CD4-positive, alpha-beta T cell (primary cell): Measurements from ENCODE around the gene CCS. TPM values are rescaled to one million over a fixed set of nuclear protein-coding genes. Genes with fewer than 3 reads are reported as not detected.
"Not testable (repeated sequence)": the region's sequence is repeated elsewhere in the genome, so short reads cannot be mapped to it uniquely, and the experiment has no call there.

ENCODE experiments used
- ATAC-seq: fragments of 200-7000 bp; cut with Tn5 transposase; one replicate; pipeline ENCODE4 v1.10.0; 2022; ENCODE audit warnings: mild to moderate bottlenecking; ENCODE audit not compliant: poor library complexity
- CTCF ChIA-PET: fragments of 350-600 bp; sonication (Branson Sonifier 250); formaldehyde crosslinking; loops from one replicate; lab custom pipeline; 2021; ENCODE audit warnings: antibody characterized with exemption, inconsistent platforms; lab: Charles Lee
- POLR2A ChIA-PET: fragments of 350-600 bp; sonication (Branson Sonifier 250); formaldehyde crosslinking; loops from one replicate; lab custom pipeline; 2021; ENCODE audit warnings: antibody characterized with exemption, inconsistent platforms; lab: Charles Lee
- DNase-seq, 14 experiments: peaks; one replicate each; pipeline ENCODE4 v3.0.0-alpha.2; 2013 to 2020; ENCODE audit warnings: mixed read lengths in 2 of 14
- H3K27ac ChIP-seq, 2 donors: one replicate each; pipeline versions ENCODE4 v1.5.1 to v1.7.0; 2013; ENCODE audit warnings: low read length in 2 of 2, low read depth in 1 of 2, mild to moderate bottlenecking in 1 of 2
- H3K27me3 ChIP-seq, 2 experiments: 1 replicate in 1 of 2; 2 replicates in 1 of 2; pipeline versions ENCODE4 v1.6.1 to v1.7.0; 2013; ENCODE audit warnings: low read length in 2 of 2, control low read depth in 1 of 2, mild to moderate bottlenecking in 1 of 2, moderate library complexity in 1 of 2; ENCODE audit not compliant: insufficient read depth in 2 of 2, control insufficient read depth in 1 of 2
- H3K36me3 ChIP-seq: one replicate; pipeline ENCODE4 v1.6.1; 2013; ENCODE audit warnings: low read length, control low read depth; ENCODE audit not compliant: insufficient read depth
- H3K4me1 ChIP-seq: one replicate; pipeline ENCODE4 v1.6.1; 2013; ENCODE audit warnings: low read length, control low read depth; ENCODE audit not compliant: insufficient read depth
- H3K4me3 ChIP-seq: one replicate; pipeline ENCODE4 v1.5.1; 2013; ENCODE audit warnings: mild to moderate bottlenecking, low read length, moderate library complexity
- H3K9me3 ChIP-seq, 2 experiments: 1 replicate in 1 of 2; 2 replicates in 1 of 2; pipeline versions ENCODE4 v1.6.1 to v1.7.0; 2013; ENCODE audit warnings: low read length in 2 of 2, mild to moderate bottlenecking in 2 of 2, control low read depth in 1 of 2, moderate library complexity in 1 of 2; ENCODE audit not compliant: control insufficient read depth in 1 of 2, insufficient read depth in 1 of 2
- H3K27ac Mint-ChIP-seq: one replicate; pipeline ENCODE4 v1.8.0; 2020; ENCODE audit warnings: mixed read lengths
- H3K27me3 Mint-ChIP-seq: one replicate; pipeline ENCODE4 v1.8.0; 2021; ENCODE audit warnings: mixed read lengths
- H3K36me3 Mint-ChIP-seq: one replicate; pipeline ENCODE4 v1.8.0; 2021; ENCODE audit warnings: low read depth, mixed read lengths
- H3K4me1 Mint-ChIP-seq: one replicate; pipeline ENCODE4 v1.8.0; 2021; ENCODE audit warnings: low read depth, mixed read lengths
- H3K4me3 Mint-ChIP-seq: one replicate; pipeline ENCODE4 v1.8.0; 2020; ENCODE audit warnings: mild to moderate bottlenecking, mixed read lengths
- H3K9me3 Mint-ChIP-seq: one replicate; pipeline ENCODE4 v1.8.0; 2020; ENCODE audit warnings: mixed read lengths
- CTCF ChIP-seq: fragments of 200-600 bp; IDR thresholded peaks from one replicate; pipeline ENCODE4 v1.8.0; 2022; ENCODE audit warnings: antibody characterized with exemption, mild to moderate bottlenecking
- intact Hi-C, 2 experiments: fragments of 100-400 bp; cut with DNase I in 1 of 2; cut with micrococcal nuclease in 1 of 2; formaldehyde crosslinking; loops; one replicate each; pipeline versions ENCODE4 v1.15.1 to v1.9.0; 2023 to 2025; cut with DNase I, micrococcal nuclease
- total RNA-seq, 174 experiments: library from RNA in 2 of 174; stranded (reverse) in 2 of 174; gene quantifications; one replicate each; pipeline ENCODE4 v1.2.3 and lab custom pipeline; 2021 to 2026

The CCS gene
- total RNA-seq, 2 experiments from 2014 or later = 25.4 to 26.3 TPM

- ChIA-PET POLR2A (interaction anchor here (2.4 kb wide), 1 partner anchor 97 kb away, joined by 11 read pairs; the partner anchor contains the start of gene RBM4B), CTCF (interaction anchor here (1.4 to 5.5 kb wide), 2 partner anchors 11 to 97 kb away, joined by 5 to 75 read pairs; partner anchors contain the start of genes CCDC87, CCS and RBM4B)
- ATAC-seq (no peak), DNase-seq (no peak)
- Histone ChIP-seq H3K4me1 (peaks cover 8% of the 10 kb centered on the region), H3K9me3 (peaks cover 5 to 7% of the 10 kb centered on the region in 2 experiments), H3K27ac (no peak overlapping the region), H3K27me3 (no peaks in the 10 kb centered on the region), H3K36me3 (no peaks in the 10 kb centered on the region), H3K4me3 (no peak overlapping the region)
- no peaks in the 10 kb centered on the region for H3K36me3 Mint-ChIP-seq
- H3K27me3 Mint-ChIP-seq = no peaks in the 10 kb centered on the region
- no peak for TF ChIP-seq CTCF
- peaks cover 8% of the 10 kb centered on the region for H3K4me1 Mint-ChIP-seq
- intact Hi-C loops = no loop called here
- H3K27ac Mint-ChIP-seq = no peak overlapping the region
- H3K4me3 Mint-ChIP-seq = no peak overlapping the region
- H3K9me3 Mint-ChIP-seq = peaks cover 7% of the 10 kb centered on the region
Measured at GRCh38 chr11:66581261-66581660, 11.7 kb upstream of the CCS start.

DNA sequence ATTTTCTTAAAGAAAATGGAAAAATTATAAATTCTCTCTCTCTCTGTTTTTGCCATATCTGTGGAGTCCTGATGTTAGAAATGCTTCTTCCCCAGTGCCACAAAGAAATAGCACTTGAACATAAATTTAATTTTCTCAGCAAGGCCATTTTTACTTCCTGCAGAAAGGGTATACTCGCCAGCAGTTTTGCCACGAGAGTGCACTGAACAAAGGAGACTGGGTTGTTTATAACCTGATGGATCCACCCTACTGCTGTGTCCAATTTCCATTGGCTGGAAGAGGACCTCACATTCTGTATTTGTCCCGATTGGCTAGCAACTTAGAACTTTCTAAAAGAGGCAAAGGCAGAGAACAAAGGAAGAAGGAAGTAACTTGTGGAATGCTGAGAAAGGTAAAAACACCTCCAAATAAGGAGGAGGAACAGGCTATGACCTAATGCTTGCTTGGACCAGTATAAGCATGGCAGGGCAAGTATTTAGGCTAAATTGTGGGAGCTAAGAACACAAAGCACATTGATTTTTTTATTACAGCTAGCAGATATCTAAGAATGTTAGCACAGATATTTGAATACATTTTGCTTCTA is 10.3 kb upstream of the CCS start:
- H3K9me3 ChIP-seq, H3K9me3 Mint-ChIP-seq, ATAC-seq, intact Hi-C loops, H3K27me3 Mint-ChIP-seq, H3K4me3 Mint-ChIP-seq, H3K4me1 Mint-ChIP-seq, H3K27me3 ChIP-seq, DNase-seq, H3K36me3 ChIP-seq, H3K27ac ChIP-seq, H3K27ac Mint-ChIP-seq, H3K4me3 ChIP-seq, H3K4me1 ChIP-seq, CTCF ChIA-PET, H3K36me3 Mint-ChIP-seq: not testable (repeated sequence)
- POLR2A ChIA-PET = interaction anchor here (2.4 kb wide), 1 partner anchor 96 kb away, joined by 11 read pairs; the partner anchor contains the start of gene RBM4B

- not testable (repeated sequence) for H3K27ac Mint-ChIP-seq
Measured at GRCh38 chr11:66585447-66585846, 7.5 kb upstream of the CCS start.

GRCh38 chr11:66586136-66586535 is 6.8 kb upstream of the CCS start:
- H3K4me1 Mint-ChIP-seq = no peaks in the 10 kb centered on the region
- Histone ChIP-seq H3K27me3 (no peaks in the 10 kb centered on the region), H3K4me1 (no peaks in the 10 kb centered on the region), H3K4me3 (no peak overlapping the region), H3K27ac (no peak overlapping the region), H3K36me3 (no peaks in the 10 kb centered on the region), H3K9me3 (peaks cover 5 to 7% of the 10 kb centered on the region in 2 experiments)
- ChIA-PET CTCF (no interaction called here), POLR2A (no interaction called here)
- no peak for DNase-seq
- ATAC-seq = no peak
- no peaks in the 10 kb centered on the region for H3K27me3 Mint-ChIP-seq
- intact Hi-C loops = no loop called here
- H3K27ac Mint-ChIP-seq = no peak overlapping the region
- H3K9me3 Mint-ChIP-seq = peaks cover 7% of the 10 kb centered on the region
- H3K4me3 Mint-ChIP-seq = no peak overlapping the region
- no peaks in the 10 kb centered on the region for H3K36me3 Mint-ChIP-seq
- no peak for TF ChIP-seq CTCF

More at GRCh38 chr11:66585447-66585846, 7.5 kb upstream of the CCS start:
- H3K4me3 Mint-ChIP-seq, ATAC-seq, DNase-seq, POLR2A ChIA-PET, H3K36me3 ChIP-seq, H3K4me3 ChIP-seq, H3K27me3 Mint-ChIP-seq, intact Hi-C loops, H3K4me1 Mint-ChIP-seq, CTCF ChIA-PET, H3K9me3 Mint-ChIP-seq, H3K4me1 ChIP-seq, H3K27me3 ChIP-seq, H3K27ac ChIP-seq, H3K9me3 ChIP-seq, H3K36me3 Mint-ChIP-seq: not testable (repeated sequence)

- POLR2A ChIA-PET = interaction anchor here (1.0 kb wide), 1 partner anchor 33 kb away, joined by 4 read pairs; no protein-coding TSS in a partner anchor
- intact Hi-C loops = not testable (repeated sequence)
Measured at GRCh38 chr11:66589315-66589714, 3.7 kb upstream of the CCS start.

More at GRCh38 chr11:66589315-66589714, 3.7 kb upstream of the CCS start:
- H3K4me3 ChIP-seq, DNase-seq, H3K4me3 Mint-ChIP-seq, H3K27ac ChIP-seq, H3K27me3 ChIP-seq, H3K36me3 Mint-ChIP-seq, H3K9me3 Mint-ChIP-seq, ATAC-seq, H3K27ac Mint-ChIP-seq, H3K27me3 Mint-ChIP-seq, CTCF ChIA-PET, H3K9me3 ChIP-seq, H3K36me3 ChIP-seq: not testable (repeated sequence)
- peaks cover 24% of the 10 kb centered on the region for H3K4me1 ChIP-seq
- H3K4me1 Mint-ChIP-seq = peaks cover 10% of the 10 kb centered on the region
